Heart left ventricle (tissue), 16 donors: Measurements from ENCODE around the gene C19orf38. TPM values are rescaled to one million over a fixed set of nuclear protein-coding genes. Genes with fewer than 3 reads are reported as not detected.
A peak's percentile ranks its signal among the peaks of the same experiment; 100 is the strongest.

Source experiments
- ATAC-seq, 4 donors: fragments of 200-7000 bp; cut with Tn5 transposase; one replicate each; pipeline ENCODE4 v1.9.1; 2020 to 2022; ENCODE audit warnings: moderate library complexity in 4 of 4, mild to moderate bottlenecking in 3 of 4, moderate number of reproducible peaks in 1 of 4
- DNase-seq, 5 donors: peaks; one replicate each; pipeline ENCODE4 v3.0.0-alpha.2; 2020
- H3K27ac ChIP-seq, 12 donors: fragments of 200-600 bp; sonication (generic) in 4 of 12; one replicate each; pipeline versions ENCODE4 v1.5.0 to v1.8.0; 2016 to 2022; ENCODE audit warnings: mild to moderate bottlenecking in 2 of 12
- H3K27me3 ChIP-seq, 9 donors: fragments of 200-600 bp; sonication (generic) in 2 of 9; one replicate each; pipeline versions ENCODE4 v1.5.1 to v1.8.0; 2016 to 2022; ENCODE audit warnings: mild to moderate bottlenecking in 3 of 9
- H3K36me3 ChIP-seq, 9 donors: fragments of 200-600 bp; sonication (generic) in 2 of 9; one replicate each; pipeline versions ENCODE4 v1.5.0 to v1.8.0; 2018 to 2022; ENCODE audit warnings: mild to moderate bottlenecking in 2 of 9
- H3K4me1 ChIP-seq, 12 donors: fragments of 200-600 bp; sonication (generic) in 4 of 12; one replicate each; pipeline versions ENCODE4 v1.5.0 to v1.8.0; 2016 to 2022; ENCODE audit warnings: mild to moderate bottlenecking in 3 of 12
- H3K4me3 ChIP-seq, 12 donors: fragments of 200-600 bp; sonication (generic) in 4 of 12; one replicate each; pipeline versions ENCODE4 v1.5.0 to v1.8.0; 2017 to 2022; ENCODE audit warnings: mild to moderate bottlenecking in 9 of 12, moderate library complexity in 4 of 12
- H3K9me3 ChIP-seq, 12 donors: fragments of 200-600 bp; sonication (generic) in 4 of 12; one replicate each; pipeline versions ENCODE4 v1.5.0 to v1.8.0; 2016 to 2022; ENCODE audit warnings: mild to moderate bottlenecking in 1 of 12
- CTCF ChIP-seq, 12 donors: fragments of 200-600 bp; sonication (generic) in 4 of 12; IDR thresholded peaks; one replicate each; pipeline versions ENCODE4 v1.5.0 to v1.8.0; 2018 to 2022; ENCODE audit warnings: antibody characterized with exemption in 12 of 12, mild to moderate bottlenecking in 5 of 12
- POLR2A ChIP-seq, 2 donors: fragments of 450-650 bp; IDR thresholded peaks; one replicate each; pipeline ENCODE4 v1.6.1; 2017; ENCODE audit warnings: antibody characterized with exemption in 2 of 2, mild to moderate bottlenecking in 2 of 2, moderate library complexity in 2 of 2
- WGBS, 4 donors: extraction: QIAGEN DNeasy Blood & Tissue Kit in 2 of 4; methylation state at CpG; one replicate each; pipeline versions ENCODE4 v1.1.5 to v1.1.7; 2013 to 2018; 5-methylcytosine and 5-hydroxymethylcytosine counted together
- intact Hi-C, 10 donors: fragments of 100-400 bp; cut with DNase I; formaldehyde crosslinking; loops; one replicate each; pipeline versions ENCODE4 v1.11.1 to v1.14.2; 2022
- polyA plus RNA-seq, 2 donors: library from polyadenylated mRNA; stranded (reverse); fragments of 200-250 nt; gene quantifications; one replicate each; pipeline ENCODE4 v1.2.3, GENCODE V29; 2013
- total RNA-seq, 9 donors: library from RNA; depleted of rRNA in 2 of 9; stranded (reverse); fragments of >200 nt in 2 of 9; fragmentation: NEBNext Ultra II Directional in 3 of 9; extraction: Animal tissue kit (Norgen Biotek cat#: 25700) in 3 of 9; gene quantifications; one replicate each; pipeline versions ENCODE4 v1.1.0 to v1.2.4, GENCODE V29; 2016 to 2023
- donor health status: ischemic (EF 13 %, LVEDD 7.1; RV severe dilation, severe dysfunction).
- donor health status: healthy with polysubstance abuse.
- donor health status: DM: no; HTN: yes; CAD: no.
- donor health status: DM: no; HTN: no; CAD: no.
- donor health status: ischemic (EF 25% LVEDD 6.9; RV normal size, moderate dysfunction).
- donor health status: ischemic (EF 25% LVEDD 5.7; RV mildly dilated, moderate dysfunction).
- donor health status: healthy.
- donor health status: DM: yes; HTN: yes; CAD: no.
- donor health status: ischemic (EF 35%, LVEDD 5.7; RV mildly dilated, moderate dysfunction).
- donor health status: nonischemic (EF 11% LVEDD 7.7; RV severe dilation, severe dysfunction).
- donor health status: DM: yes; HTN: yes; CAD: no.
- donor health status: PGD.
- donor health status: ischemic (EF 29% LVEDD 5.4; RV normal size, mild dysfunction).
- donor health status: nonischemic (EF 23%, LVEDD 6.1; RV moderate dilation, normal function).

The C19orf38 gene
- total and polyA plus RNA-seq, 11 donors: 0.21 to 6.0 (median 0.86) TPM

DNA sequence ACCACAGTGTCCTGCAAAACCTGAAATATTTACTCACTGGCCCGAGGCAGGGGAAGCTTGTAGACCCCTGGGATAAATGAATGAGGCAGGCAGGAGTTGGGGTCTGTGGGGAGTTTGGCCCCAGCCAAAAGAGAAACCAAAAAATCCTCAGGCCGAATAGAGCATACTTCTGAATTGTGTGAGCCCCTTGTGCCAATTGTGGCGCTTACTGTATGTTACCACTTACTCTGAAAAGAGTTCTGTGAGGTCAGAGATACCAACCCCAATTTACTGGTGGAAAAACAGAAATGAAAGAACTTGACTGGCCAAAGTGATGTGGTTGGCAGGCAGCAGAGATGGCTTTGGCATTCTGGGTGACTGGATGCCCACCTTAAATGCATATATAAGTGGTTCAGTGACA, 30.0 kb downstream of the C19orf38 start:
- no peaks in the 10 kb centered on the region for H3K36me3 ChIP-seq
- TF ChIP-seq POLR2A (IDR thresholded peaks at IDR 0.05) (no peak), CTCF (IDR thresholded peaks at IDR 0.05) (no peak)
- H3K4me3 ChIP-seq: no peak overlapping the region
- WGBS, 4 donors: 73 to 84% (median 80%) methylated on average over 3 of the region's 3 CpGs
- peaks cover 3 to 64% (median 38%) of the 10 kb centered on the region in 12 donors for H3K4me1 ChIP-seq
- intact Hi-C loops: loop anchor here in 3 of 10 donors (5.0 kb wide), 1 partner anchor 49 kb away; the partner anchor contains the start of genes TIMM29 (in 3 of the 3) and YIPF2 (in 3 of the 3)
- peak overlapping the region in 2 of 12 donors; percentile 86 to 89 for H3K27ac ChIP-seq
- H3K27me3 ChIP-seq: no peaks in the 10 kb centered on the region
- no peak for DNase-seq
- no peaks in the 10 kb centered on the region for H3K9me3 ChIP-seq
- ATAC-seq: no peak

DNA sequence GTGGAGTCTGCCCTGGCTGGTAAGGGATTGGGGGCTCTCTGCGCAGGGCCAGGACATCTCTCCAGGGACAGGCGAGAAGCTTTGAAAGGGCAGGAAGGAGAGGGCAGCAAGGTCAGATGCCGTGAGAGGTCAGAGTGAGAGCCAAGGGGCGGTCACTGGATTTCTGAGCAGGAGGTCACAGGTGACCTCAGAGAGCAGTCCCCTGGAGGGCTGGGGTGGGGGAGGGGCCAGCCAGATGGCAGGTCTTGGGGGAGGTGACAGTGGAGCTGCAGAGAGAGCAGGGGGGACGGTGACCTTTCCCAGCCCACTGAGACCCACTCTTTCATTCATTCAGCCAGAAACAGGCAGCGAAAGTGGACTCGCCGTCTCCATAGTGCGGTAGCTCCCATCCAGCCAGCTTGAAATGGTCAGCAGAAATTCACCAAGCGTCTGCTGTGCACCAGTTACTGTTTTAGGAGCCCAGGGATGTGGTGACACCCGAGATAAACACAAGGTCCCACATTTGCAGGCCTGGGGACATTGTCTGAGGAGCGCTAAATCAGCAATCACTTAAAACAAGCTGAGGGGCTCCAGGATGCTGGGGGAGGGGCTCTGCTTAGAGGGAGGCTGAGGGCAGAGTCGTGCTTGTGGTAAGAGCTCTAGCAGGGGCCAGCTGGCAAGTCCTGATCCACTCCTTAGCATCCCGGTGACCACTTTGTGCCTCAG, 33.3 kb downstream of the C19orf38 start:
- peaks cover 3 to 57% (median 29%) of the 10 kb centered on the region in 12 donors for H3K4me1 ChIP-seq
- H3K27me3 ChIP-seq: no peaks in the 10 kb centered on the region
- ATAC-seq (peak in 3 of 4 donors; percentile 2 to 17 (median 5)), DNase-seq (no peak)
- no peaks in the 10 kb centered on the region for H3K9me3 ChIP-seq
- peak overlapping the region in 10 of 12 donors; percentile 16 to 76 (median 65) for H3K27ac ChIP-seq
- no peaks in the 10 kb centered on the region for H3K36me3 ChIP-seq
- H3K4me3 ChIP-seq: no peak overlapping the region
- WGBS, 4 donors: 47 to 55% (median 50%) methylated on average over 12 to 14 of the region's 14 CpGs
- intact Hi-C loops: no loop called here
- no peak for TF ChIP-seq CTCF (IDR thresholded peaks at IDR 0.05)
- TF ChIP-seq POLR2A (IDR thresholded peaks at IDR 0.05): no peak

- Histone ChIP-seq H3K4me3 (no peak overlapping the region), H3K9me3 (no peaks in the 10 kb centered on the region), H3K4me1 (peaks cover 3 to 56% (median 25%) of the 10 kb centered on the region in 12 donors), H3K27me3 (no peaks in the 10 kb centered on the region), H3K36me3 (no peaks in the 10 kb centered on the region), H3K27ac (peak overlapping the region in 10 of 12 donors; percentile 16 to 76 (median 65))
- TF ChIP-seq CTCF (IDR thresholded peaks at IDR 0.05) (no peak), POLR2A (IDR thresholded peaks at IDR 0.05) (no peak)
- peak; percentile 76 to 92 (median 80) for ATAC-seq
- 37 to 68% (median 52%) methylated on average over 6 to 9 of the region's 9 CpGs for WGBS, 4 donors
- intact Hi-C loops: no loop called here
- peak in 4 of 5 donors; percentile 51 to 78 (median 62) for DNase-seq
Observed at GRCh38 chr19:10882108-10882457, 33.9 kb downstream of the C19orf38 start.

GRCh38 chr19:10884274-10884673, 36.1 kb downstream of the C19orf38 start:
- DNase-seq: no peak
- H3K4me3 ChIP-seq: no peak overlapping the region
- ATAC-seq: no peak
- H3K36me3 ChIP-seq: no peaks in the 10 kb centered on the region
- intact Hi-C loops: no loop called here
- peaks cover 3 to 53% (median 17%) of the 10 kb centered on the region in 12 donors for H3K4me1 ChIP-seq
- no peaks in the 10 kb centered on the region for H3K9me3 ChIP-seq
- peak overlapping the region in 3 of 12 donors; percentile 16 to 72 (median 25) for H3K27ac ChIP-seq
- TF ChIP-seq CTCF (IDR thresholded peaks at IDR 0.05) (no peak), POLR2A (IDR thresholded peaks at IDR 0.05) (no peak)
- WGBS, 4 donors: 57 to 77% (median 70%) methylated on average over 2 of the region's 2 CpGs
- H3K27me3 ChIP-seq: no peaks in the 10 kb centered on the region
